UCSD-AML1 (cell line): Measurements from ENCODE around the gene TNFRSF14.
A peak's percentile ranks its signal among the peaks of the same experiment; 100 is the strongest.

ENCODE experiments used
- DNase-seq: peaks from one replicate; lab custom pipeline; 2025; ENCODE audit not compliant: unreplicated experiment; lab: John Stamatoyannopoulos, UW

TNFRSF14 gene

GRCh38 chr1:2523191-2523890, 32.8 kb upstream of the TNFRSF14 start:
- DNase-seq, result no peak

DNA sequence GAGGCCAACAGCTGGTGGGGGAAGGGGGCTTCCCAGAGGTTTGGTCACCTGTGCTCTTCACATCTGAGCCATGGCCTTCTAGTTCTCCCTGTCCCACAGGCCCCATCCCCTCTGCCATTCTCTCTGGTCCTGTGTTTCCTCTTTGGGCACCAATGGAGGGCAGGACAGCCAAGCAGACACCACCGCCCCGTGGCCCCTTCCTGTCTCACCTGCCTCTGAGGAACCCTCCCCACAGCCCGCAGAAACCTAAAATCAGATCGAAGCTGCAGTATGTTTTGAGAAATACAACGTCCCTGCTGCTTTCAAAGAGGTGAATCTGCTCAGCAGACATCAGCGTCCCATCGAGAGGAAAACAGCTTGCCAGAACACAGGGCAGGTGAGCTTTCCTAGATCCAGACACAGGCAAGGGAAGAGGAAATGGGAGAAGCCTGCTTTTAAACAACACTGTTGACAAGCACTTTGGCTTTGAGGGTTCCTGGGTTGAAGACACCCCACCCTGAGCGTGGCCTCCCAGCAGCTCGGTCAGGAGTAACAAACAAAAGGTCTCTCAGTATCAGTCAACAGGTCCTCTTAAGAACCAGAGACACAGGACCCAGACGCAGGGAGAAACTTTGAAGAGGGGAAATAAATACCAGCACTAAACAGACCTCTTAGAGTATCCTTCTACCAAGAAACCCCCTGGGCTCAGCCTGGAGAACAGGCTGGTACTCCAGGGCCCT, 32.1 kb upstream of the TNFRSF14 start:
- DNase-seq, result no peak

GRCh38 chr1:2525572-2525919, 30.6 kb upstream of the TNFRSF14 start:
- DNase-seq, result no peak

DNA sequence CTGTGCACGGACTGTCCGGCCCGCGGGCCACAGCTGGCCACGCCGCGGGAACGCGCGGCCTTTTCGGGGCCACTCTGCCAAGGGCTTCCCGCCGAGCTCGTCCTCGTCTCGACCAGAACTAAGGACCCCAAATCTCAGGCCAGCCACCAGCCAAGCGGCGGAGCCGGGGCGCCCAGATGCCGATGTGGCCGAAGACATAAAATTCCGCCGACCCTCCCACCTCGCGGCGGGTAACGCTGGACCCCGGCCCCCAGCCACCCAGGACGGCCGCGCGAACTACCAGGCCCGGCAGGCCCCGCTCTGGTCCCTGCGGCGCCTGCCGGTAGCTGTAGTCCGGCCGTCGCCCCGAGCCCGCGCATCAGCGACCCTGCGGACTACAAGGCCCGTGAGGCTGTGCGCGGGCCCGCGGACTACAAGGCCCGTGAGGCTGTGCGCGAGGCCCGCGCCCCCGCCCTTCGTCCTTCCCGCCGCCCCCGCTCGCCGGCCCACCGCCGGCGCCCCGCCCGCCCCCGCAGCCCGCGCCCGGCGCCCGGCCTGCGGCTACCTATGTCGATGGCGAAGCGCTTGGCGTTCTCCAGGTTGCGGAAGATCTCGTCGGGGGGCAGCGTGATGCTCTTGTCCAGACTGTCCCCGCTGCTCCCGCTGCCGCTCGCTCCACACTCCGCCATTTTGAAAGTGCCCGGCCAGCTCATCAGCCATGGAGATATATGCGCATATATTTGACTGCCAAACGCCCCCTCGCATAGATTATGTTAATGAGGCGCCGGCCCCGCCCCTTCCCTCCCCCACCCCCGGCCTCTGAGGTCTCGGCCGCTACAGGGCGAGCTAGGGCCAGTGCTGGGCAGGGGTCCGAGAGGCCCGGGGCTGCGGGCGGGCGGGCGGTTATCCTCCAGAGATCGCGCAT, 30.0 kb upstream of the TNFRSF14 start, which contains the start of gene PANK4:
Gene PANK4 (minus strand): TSS at position 677 of the 904 bp plus-strand sequence. CDS start 9 bp downstream, at position 668.
- DNase-seq, result peak; percentile 93

DNA sequence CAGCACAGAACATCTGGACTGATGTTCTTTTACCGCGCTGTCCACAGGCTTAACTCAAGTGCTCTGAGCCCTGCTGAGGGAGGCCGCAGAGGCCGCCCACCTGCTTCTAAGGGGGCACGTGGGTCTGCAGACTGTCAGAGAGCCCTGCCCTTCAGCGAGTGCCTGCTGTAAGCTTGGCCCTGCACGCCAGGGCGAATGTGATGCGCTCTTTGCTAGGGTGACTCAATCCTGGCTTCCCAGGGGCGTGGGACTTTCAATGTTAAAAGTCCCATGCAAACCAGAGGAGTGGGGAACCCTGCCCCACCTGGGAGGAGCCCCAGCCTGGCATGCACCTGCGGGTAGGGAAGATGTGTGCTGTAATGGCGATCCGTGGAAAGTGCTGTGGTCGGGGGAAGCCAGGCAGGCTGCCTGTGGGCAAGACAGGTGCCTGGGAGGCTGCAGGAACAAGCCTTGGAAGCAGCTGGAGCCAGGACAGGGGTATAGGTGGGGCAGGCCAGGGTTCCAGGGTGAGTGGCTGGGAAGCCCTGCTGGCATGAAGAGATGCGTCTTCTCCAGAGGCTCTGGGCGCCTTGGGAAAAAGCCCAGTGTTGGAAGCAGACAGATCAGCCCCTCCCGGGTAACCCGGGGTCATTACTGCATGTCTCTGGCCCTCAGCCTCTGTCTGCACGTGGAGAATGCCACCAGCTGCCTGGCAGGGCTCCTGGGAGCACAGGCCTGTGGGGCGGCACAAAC, 29.2 kb upstream of the TNFRSF14 start:
- DNase-seq, result no peak

DNA sequence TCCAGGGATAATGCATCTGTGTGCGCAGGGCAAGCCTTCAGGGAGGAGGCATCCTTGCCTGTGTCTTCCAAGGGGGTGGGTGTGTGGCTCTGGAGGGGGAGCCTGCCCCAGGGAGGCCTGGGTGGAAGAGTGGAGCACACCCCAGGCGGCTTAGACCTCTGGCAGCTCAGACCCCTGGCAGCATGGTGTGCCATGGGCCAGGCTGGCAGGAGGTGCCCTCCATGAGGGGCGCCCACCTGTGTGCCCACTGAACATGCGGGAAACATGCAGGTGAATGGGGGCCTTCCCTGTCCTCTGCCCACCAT, 28.7 kb upstream of the TNFRSF14 start:
- DNase-seq, result no peak

DNA sequence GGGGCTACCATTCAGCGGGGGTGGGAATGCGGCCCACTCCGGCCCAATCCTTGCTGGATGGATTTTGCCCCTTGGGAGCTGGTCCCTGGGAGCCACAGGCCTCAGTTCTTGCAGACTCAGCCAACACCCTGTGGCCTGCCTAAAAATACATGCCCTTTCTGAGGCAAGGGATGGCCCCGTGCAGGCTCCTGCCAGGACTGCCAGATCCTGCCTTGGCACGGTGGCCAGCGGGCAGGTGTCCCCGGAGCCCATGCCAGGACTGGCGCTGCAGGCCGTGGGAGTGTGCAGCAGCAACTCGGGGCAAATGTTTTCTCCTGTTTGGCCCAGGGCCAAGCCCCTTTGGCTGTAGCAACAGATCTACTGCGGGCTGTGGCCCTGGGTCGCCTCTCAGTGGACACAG, 28.2 kb upstream of the TNFRSF14 start:
- DNase-seq, result no peak

GRCh38 chr1:2528611-2528965, 27.6 kb upstream of the TNFRSF14 start:
- DNase-seq, result no peak

DNA sequence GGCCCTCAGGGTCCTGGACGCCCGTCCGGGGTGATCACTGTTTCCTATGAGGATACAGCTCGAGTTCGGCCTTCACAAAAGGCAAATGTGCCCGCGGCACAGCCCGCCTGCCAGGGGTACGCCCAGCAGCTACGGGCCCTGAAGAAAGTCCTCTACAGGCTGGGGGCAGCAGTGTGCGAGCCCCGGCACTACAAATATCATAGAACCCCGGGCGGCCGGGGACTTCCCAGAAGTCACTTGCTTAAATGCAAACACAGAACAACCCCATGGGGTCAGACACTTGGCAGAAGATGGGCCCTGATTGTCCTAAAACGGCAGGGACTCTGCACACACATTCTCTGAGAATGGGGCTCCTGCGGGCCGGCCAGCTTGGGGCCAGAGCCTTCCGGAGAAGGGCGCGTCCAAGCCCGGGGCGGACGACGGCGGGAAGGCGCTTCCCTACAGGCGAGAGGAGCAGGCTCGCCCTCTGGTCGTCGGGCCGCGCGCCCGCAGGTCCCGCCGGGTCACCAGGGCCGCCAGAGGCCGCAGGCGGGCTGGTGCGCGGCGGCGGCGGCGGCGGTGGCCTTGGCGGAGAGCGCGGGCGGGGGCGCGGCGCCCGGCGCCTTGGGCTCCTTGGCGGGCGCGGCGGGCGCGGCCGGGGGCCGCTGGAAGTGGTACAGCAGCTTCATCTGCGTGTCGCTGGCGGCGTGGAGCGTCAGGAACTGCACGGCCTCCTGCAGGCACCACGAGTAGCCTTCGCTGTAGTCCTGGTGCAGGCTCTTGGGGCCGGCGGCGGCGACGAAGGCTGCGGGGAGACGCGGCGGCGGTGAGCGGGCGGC, 27.0 kb upstream of the TNFRSF14 start:
- no peak for DNase-seq

DNA sequence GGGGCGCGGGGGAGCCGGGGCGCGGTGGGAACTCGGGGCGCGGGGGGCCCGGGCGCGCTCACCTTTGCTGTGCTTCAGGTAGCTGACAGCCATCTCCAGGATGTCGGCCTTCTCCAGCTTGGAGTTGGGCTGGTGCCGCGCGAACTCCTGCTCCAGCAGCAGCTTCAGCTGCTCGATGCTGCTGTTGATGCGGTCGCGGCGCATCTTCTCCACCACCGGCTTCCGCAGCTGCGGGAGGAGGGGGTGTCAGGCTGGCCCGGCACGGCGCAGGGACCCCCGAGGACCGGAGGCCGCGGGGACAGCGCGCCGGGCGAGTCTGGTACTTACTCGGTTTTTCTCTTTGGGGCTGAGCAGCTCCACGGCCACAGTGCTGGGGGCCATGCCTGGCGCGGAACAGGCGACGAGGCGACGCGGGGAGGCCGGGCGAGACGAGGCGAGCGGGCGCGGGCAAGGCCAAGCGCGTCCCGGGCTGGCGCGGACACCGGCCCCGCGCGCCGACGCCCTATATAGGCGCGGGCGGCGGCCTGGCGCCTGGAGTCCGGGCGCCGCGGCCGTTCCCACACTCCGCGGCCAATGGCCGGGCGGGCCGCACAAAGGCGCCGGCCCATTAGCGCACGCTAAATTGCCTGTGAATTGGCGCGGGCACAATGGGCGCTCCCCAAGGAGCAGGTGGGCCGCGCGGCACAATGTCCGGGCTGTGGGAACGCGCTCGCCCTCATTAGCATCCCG, 26.2 kb upstream of the TNFRSF14 start, which contains the start of gene HES5:
Gene HES5 (minus strand): TSS at position 480 of the 729 bp plus-strand sequence. CDS start 99 bp downstream, at position 381.
- no peak for DNase-seq

DNA sequence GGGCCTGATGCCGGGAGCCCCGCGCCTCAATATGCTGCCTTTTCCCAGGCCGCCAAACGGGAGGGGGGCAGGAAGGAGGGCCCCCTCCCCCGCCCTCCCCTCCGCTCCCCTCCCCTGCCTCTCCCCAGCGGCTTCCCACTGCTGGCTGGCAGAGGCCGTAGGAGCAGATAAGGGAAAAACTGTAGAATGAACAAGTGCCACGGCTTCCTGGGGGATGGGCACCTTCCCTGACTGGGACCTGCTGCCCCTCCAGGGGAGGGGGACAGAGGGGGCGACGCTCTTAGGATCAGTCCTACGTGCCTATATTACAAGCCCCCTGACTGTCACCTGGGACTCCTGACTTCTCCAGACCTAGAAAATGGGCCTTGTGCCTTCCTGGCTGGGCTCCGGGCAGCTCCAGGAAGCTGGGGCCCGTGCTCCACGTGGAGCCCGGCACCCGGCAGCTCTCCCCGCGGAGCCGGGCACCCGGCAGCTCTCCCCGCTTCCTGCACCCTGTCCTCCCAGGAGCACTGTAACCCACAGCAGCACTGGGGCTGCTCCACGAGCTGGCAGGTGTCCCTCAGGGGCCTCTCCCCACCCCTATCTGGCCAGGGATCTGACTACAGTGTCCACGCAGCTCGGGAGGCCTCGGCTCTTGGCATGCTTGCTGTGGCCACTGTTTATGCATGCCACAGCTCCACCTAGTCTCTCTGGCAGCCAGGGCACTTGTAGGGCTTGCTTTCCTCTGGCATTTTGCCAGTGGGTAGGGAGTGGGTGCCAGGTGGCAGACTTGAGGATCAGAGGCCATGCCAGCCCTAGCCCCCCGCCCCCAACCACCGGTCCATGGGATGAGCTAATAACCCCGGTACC, 25.4 kb upstream of the TNFRSF14 start:
- peak; percentile 68 for DNase-seq

DNA sequence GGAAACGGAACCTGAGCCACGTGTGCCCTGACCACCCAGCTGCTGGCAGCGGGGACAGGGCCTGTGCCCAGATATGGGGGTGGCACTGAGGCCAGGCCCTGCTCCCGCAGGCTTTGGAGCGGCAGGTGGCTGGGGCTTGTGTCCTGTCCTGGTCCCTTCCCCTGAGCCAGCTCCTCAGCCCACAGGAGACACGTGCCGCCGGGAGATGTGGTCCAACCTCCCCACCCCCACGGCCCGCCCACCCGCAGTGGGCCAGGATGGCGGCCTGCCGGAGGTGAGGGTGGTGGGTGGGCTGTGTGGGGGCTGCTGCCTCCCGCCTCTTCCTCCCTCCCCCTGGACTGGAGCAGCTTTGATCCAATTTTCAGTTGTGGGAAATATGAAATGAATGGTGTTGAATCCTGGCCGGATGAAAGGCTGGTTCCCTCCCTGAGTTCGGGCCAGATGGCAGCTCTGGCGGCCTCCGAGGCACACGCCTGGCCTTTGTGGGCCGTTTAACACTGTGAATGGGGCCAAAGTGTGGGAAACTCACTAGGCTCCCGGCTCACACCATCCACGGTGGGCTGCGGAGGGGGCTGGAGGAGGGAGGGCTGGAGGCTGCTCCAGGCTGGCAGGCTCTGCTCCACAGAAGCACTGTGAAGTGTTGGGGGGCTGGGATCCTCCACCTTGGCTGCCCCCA, 23.5 kb upstream of the TNFRSF14 start:
- no peak for DNase-seq

- DNase-seq, result no peak
Observed at GRCh38 chr1:2533365-2533764, 22.8 kb upstream of the TNFRSF14 start.

DNA sequence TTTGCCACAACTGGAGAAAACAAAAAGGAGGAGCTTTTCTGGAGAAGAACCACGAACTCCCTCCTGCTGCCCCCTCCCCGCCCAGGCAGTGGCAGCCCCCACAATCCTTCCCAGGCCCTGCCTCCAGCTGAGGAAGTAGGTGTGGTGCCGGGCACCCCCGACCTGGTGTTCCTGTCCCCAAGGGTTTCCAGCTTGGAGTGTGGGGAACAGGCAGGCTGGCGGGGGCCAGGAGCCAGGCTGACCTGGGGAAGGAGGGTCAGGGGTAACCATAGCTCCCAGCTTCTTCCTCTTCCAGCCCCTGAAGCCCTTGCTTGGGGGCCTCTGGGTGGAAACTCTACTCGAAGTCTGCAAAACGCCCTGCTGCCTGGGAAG, 21.9 kb upstream of the TNFRSF14 start:
- DNase-seq, result no peak

DNA sequence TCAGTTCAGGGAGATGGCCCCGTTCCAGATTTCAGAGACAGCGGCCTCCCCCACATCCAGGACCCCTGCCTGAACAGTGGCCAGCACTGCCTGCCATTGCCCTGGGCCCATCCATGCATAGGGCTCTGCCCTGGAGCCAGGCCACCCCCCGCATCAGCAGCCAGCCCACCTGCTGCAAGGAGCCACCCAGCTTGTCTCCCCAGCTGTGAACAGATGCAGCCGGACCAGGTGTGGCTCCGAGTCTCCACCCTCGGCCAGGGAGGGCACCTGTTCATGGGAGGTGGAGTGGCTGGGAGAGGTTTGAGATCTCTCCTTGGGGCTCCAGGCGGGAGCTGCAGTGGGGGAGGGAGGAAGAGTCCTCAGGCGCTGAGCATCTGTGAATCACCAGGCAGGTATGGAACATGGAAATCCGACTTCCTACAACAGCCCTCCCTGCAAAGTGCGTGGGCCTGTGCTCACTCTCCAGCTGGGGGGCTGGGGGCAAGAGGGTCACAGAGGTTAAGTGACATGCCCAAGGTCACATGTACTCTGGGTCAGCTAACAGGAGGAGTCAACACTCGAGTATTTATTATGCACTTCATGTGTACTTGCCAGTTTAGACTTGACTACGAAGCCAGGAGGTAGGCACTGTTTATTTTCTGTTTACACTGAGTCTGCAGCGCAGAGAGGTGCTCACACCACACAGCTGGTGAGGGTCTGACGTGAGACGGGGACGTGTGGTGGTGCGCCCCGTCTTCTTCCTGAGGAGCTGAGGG, 21.3 kb upstream of the TNFRSF14 start:
- no peak for DNase-seq

GRCh38 chr1:2535455-2535854, 20.7 kb upstream of the TNFRSF14 start:
- DNase-seq, result no peak

DNA sequence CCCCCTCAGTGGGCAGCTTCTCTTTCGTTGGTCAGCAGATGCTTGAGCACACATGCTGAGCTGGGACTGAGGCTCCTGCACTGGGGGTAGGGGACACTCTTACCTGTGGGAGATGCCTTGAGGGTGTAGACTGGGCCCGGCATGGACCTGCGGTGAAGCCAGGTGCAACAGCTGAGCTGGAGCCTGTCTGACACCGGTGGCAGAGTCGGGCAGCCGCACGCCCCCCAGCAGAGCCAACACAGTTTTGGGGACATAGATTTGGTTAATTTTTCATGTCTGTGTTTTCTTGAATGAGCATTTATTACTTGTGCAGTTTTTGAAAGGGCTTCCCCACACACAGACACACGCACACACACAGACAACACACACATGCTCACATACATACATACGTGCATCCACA, 20.2 kb upstream of the TNFRSF14 start:
- no peak for DNase-seq

- DNase-seq, result no peak
Observed at GRCh38 chr1:2537784-2538115, 18.4 kb upstream of the TNFRSF14 start.
